NB4 (cell line): Measurements from ENCODE around the gene ARSK.

ENCODE experiments used
- CTCF ChIP-seq: IDR thresholded peaks from one replicate; pipeline ENCODE4 v1.5.1; 2012; ENCODE audit warnings: low read depth, low read length
- TF ChIP-seq, protein P1 (sequence below): IDR thresholded peaks from 2 replicates; pipeline ENCODE4 v1.6.1; 2011; ENCODE audit warnings: low read depth, low read length

DNA sequence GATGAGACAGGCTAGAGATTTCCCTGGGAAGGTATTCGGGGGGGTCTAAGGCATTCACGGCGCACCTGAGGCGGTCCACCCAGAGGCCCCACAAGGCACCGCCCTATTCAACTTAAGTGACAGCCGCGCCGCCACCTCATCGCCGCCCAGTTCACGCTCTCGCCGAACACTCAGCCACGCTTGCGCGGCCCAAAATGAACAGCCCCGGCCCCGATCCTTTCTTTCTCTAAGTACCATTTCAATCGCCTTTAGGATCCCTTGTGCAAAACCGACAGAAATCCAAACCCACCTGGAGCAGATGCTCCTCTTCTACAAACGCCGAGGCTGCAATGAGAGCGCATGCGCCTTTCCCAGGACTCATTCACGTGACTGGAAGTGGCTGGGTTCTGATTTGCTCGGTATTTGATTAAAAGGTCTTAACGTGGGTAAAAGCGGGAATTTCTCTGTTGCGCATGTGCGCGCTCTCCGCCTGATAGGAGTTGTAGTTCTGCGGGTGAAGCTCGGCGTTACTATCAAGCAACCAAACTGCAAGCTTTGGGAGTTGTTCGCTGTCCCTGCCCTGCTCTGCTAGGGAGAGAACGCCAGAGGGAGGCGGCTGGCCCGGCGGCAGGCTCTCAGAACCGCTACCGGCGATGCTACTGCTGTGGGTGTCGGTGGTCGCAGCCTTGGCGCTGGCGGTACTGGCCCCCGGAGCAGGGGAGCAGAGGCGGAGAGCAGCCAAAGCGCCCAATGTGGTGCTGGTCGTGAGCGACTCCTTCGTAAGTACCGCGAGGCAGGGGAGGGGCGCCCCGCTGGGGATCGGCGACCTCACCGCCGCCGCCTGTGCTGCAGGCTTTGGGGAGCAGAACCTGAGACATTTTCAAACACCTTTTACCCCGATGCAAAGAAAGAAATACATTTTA lies at the start of gene ARSK, which contains the start of gene SKIC3:
- TF ChIP-seq CTCF: no peak
- TF ChIP-seq, protein P1, sequence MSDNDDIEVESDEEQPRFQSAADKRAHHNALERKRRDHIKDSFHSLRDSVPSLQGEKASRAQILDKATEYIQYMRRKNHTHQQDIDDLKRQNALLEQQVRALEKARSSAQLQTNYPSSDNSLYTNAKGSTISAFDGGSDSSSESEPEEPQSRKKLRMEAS: peak; percentile 97
